ENCODE measurements around the gene ATF6B.

ATF6B gene

GRCh38 chr6:32129297-32130088, 1.4 kb upstream of the ATF6B start:
- DNase-seq: no peak

GRCh38 chr6:32128751-32129296, 778 bp upstream of the ATF6B start:
- DNase-seq: no peak

GRCh38 chr6:32127409-32127716, 683 bp downstream of the ATF6B start:
- no peak for DNase-seq

- no peak for DNase-seq
These were observed 1.2 kb downstream of the ATF6B start for GRCh38 chr6:32126880-32127279.

- DNase-seq: no peak
These were observed 4.4 kb downstream of the ATF6B start for GRCh38 chr6:32123681-32124080.

GRCh38 chr6:32120573-32121059, 7.4 kb downstream of the ATF6B start:
- DNase-seq: no peak

GRCh38 chr6:32118782-32119628, 9.0 kb downstream of the ATF6B start:
- peak; percentile 55 for DNase-seq

GRCh38 chr6:32117461-32117860, 10.6 kb downstream of the ATF6B start:
- DNase-seq: no peak

- peak; percentile 6 for DNase-seq
These were observed 11.4 kb downstream of the ATF6B start for GRCh38 chr6:32116674-32117073.

GRCh38 chr6:32115623-32116022, 12.4 kb downstream of the ATF6B start:
- DNase-seq: no peak

- no peak for DNase-seq
These were observed 13.2 kb downstream of the ATF6B start for GRCh38 chr6:32114796-32115195.

GRCh38 chr6:32113386-32114352, 14.4 kb downstream of the ATF6B start:
- no peak for DNase-seq

GRCh38 chr6:32112431-32112980, 15.5 kb downstream of the ATF6B start:
- no peak for DNase-seq

- no peak for DNase-seq
These were observed 16.5 kb downstream of the ATF6B start for GRCh38 chr6:32111424-32112066.

- DNase-seq: no peak
These were observed 17.4 kb downstream of the ATF6B start for GRCh38 chr6:32110632-32111031.

- DNase-seq: no peak
These were observed 18.3 kb downstream of the ATF6B start for GRCh38 chr6:32109765-32110160.

- DNase-seq: no peak
These were observed 18.8 kb downstream of the ATF6B start, which contains the start of gene TNXB for GRCh38 chr6:32109114-32109764. Gene TNXB, minus strand, starts transcription at chr6:32109338. Its CDS starts 11,140 bp downstream, at chr6:32098198.

- no peak for DNase-seq
These were observed 19.3 kb downstream of the ATF6B start for GRCh38 chr6:32108727-32109113.

GRCh38 chr6:32108094-32108627, 19.9 kb downstream of the ATF6B start:
- DNase-seq: no peak

- no peak for DNase-seq
These were observed 20.6 kb downstream of the ATF6B start for GRCh38 chr6:32107406-32107805.

GRCh38 chr6:32105433-32105832, 22.6 kb downstream of the ATF6B start:
- DNase-seq: no peak

Measured in NCI-H1694 (cell line).